H1 (cell line): ENCODE results near the gene DENND2D. TPM values are rescaled to one million over a fixed set of nuclear protein-coding genes. Genes with fewer than 3 reads are reported as not detected.

ENCODE experiments used
- MAX ChIP-seq: IDR thresholded peaks from 2 replicates; pipeline ENCODE4 v1.6.1; 2012; ENCODE audit warnings: inconsistent platforms
- polyA plus RNA-seq, 7 experiments: library from polyadenylated mRNA; depleted of rRNA in 3 of 7; stranded (reverse) in 5 of 7; unstranded in 2 of 7; fragments of >200 nt in 5 of 7; fragments of 200-250 nt in 2 of 7; gene quantifications; 1 replicate in 5 of 7; 2 replicates in 1 of 7; 4 replicates in 1 of 7; pipeline versions ENCODE4 v1.2.1 to v1.2.3, GENCODE V29; 2011 to 2013; ENCODE audit warnings: missing spikeins in 2 of 7, mixed read lengths in 2 of 7
- total RNA-seq: library from RNA; stranded (reverse); fragmentation: NEBNext Ultra II Directional; extraction: Animal tissue kit (Norgen Biotek cat#: 25700); gene quantifications from 2 replicates; pipeline ENCODE4 v1.2.1, GENCODE V29; 2021

DENND2D gene
- total and polyA plus RNA-seq, 2 of the 8 experiments (the other 6 are each of a cell fraction or from before 2014, with no cell fraction given), result 0.58 to 1.6 TPM

- peak; percentile 81 for TF ChIP-seq MAX
Measured at GRCh38 chr1:111204201-111204982, 3.9 kb upstream of the DENND2D start (continued).
